ENCODE measurements around the gene EIF4E2. TPM values are rescaled to one million over a fixed set of nuclear protein-coding genes. Genes with fewer than 3 reads are reported as not detected.
A peak's percentile ranks its signal among the peaks of the same experiment; 100 is the strongest.
"Not testable (repeated sequence)": the region's sequence is repeated elsewhere in the genome, so short reads cannot be mapped to it uniquely, and the experiment has no call there.

EIF4E2 gene
- total RNA-seq, 1 donor from 2014 or later: 112 TPM

DNA sequence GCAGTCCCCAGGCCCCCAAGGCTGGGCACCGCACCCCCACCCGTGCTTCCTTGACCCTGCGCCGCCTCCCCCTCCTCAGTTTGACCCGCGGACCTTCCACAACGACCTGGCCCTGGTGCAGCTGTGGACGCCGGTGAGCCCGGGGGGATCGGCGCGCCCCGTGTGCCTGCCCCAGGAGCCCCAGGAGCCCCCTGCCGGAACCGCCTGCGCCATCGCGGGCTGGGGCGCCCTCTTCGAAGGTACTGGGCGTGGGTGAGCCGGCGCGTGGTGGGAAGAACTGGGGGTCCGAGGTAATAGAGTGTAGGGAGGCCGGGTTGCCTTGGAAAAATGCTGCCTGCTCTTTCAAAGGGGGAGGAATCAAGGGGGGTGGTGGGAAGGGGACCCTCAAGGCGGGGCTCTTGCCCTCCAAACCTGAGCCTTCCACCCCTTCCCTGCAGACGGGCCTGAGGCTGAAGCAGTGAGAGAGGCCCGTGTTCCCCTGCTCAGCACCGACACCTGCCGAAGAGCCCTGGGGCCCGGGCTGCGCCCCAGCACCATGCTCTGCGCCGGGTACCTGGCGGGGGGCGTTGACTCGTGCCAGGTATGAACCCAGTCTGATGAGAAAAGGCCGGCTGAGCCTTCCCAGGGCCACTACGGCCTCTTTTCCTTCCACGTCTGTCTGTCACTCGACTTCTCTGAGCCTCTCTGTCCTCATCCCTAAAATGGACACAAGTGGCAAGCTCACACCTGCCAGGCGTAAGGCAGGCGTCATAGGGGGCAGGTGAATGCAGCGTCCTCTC lies 27.7 kb upstream of the EIF4E2 start:
- no peak for DNase-seq

GRCh38 chr2:232523402-232523681 lies 27.1 kb upstream of the EIF4E2 start:
- DNase-seq: no peak

GRCh38 chr2:232523682-232524597 lies 26.5 kb upstream of the EIF4E2 start:
- peak; percentile 44 for DNase-seq

DNA sequence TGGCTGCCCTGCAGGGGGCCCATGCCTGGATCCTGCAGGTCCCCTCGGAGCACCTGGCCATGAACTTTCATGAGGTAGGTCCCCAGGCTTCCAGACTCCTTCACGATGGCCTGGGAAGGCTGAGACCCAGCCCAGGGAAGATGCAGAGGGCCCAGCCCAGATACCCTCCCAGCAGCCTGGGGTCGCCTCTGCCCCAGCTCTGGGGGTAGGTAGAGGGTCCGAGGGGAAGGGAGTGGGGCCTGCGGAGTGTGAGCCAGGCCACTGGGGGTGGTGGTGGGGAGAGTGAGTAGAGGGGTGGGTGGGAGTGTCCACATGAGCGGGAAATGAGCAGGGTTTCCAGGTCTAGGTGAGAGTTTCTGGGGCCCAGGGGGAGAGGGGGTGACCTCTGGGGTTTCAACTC lies 25.7 kb upstream of the EIF4E2 start:
- no peak for DNase-seq

DNA sequence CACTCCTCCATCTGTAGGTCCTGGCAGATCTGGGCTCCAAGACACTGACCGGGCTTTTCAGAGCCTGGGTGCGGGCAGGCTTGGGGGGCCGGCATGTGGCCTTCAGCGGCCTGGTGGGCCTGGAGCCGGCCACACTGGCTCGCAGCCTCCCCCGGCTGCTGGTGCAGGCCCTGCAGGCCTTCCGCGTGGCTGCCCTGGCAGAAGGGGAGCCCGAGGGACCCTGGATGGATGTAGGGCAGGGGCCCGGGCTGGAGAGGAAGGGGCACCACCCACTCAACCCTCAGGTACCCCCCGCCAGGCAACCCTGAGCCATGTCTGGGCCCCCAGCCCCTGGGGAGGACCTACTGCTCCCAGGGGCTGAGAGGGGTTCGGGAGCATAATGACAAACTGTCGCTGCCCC lies 25.3 kb upstream of the EIF4E2 start:
- DNase-seq: no peak

DNA sequence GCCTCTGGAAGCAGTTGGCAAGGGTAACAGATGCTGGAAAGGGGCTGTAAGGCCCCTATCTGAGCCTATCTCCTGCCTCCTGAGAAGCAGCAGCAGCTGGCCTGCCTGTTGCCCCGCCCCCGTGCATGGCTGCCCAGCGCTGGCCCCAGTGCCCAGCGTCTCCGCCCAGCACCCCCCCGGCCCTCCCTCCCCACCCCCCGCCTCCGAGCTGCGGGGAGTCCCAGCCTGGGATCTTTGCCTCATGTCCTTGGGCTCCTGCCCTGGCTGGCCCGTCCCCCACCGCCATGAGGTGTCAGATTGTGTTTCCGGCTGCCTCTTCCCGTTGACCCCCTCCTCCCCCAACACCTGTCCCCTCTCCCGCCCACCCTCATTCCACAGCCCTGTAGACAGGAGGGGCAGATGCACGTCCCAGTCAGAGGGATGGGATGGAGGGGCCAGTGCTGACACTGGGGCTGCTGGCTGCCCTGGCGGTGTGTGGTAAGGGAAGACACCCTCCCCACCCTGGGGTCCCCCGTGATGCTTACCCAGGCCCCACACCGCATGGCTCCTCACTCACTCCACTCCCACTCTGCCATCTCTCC lies 24.6 kb upstream of the EIF4E2 start, which contains the start of gene CHRND:
Gene CHRND (plus strand): TSS at position 370 of the 581 bp plus-strand sequence. CDS start 56 bp downstream, at position 426.
- DNase-seq: no peak

DNA sequence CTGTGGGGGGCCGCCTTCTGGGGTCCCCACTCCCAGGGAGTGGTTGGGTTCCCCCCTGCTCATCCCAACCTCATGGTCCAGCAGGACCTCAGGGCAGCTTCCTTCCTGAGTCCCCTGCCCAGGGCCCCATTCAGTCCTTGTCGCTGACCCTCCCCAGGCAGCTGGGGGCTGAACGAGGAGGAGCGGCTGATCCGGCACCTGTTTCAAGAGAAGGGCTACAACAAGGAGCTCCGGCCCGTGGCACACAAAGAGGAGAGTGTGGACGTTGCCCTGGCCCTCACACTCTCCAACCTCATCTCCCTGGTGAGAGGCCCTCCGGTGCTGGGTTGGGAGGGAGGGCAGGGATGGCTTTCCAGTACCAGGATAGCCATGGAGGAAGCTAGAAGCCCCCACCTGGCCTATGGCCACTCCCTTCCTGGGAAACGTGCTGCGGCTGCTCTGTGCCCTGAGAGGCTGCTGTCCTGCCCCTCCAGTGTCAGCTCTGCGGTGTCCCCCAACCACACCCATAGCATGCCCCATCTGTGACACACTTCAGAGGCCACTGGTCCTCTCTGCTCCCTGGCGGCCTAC lies 24.0 kb upstream of the EIF4E2 start:
- no peak for DNase-seq

DNA sequence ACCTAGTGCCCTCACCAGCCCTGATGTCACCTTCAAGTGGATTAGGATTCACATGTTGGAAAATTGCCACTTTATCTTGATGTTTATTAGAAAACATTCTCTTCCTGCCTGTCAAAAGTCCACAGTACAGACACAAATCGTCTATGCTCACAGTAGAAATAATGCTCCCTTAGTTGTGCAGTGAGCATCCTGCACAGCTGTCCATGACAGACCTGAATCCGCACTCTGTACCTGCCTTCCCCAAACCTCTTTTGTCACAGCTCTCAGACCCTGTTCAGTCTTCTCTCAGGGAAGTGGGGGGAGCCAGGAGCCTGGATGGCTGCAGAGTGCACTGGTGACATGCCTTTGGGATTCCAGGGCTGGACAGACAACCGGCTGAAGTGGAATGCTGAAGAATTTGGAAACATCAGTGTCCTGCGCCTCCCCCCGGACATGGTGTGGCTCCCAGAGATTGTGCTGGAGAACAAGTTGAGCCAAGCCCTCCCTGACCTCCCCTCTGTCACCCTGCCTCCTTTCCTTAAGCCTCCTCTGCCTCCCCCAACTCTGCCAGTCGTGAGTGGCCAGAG lies 22.5 kb upstream of the EIF4E2 start:
- no peak for DNase-seq

GRCh38 chr2:232528746-232529460 lies 21.6 kb upstream of the EIF4E2 start:
- no peak for DNase-seq

- no peak for DNase-seq
Observed at GRCh38 chr2:232529806-232530547, 20.5 kb upstream of the EIF4E2 start.

DNA sequence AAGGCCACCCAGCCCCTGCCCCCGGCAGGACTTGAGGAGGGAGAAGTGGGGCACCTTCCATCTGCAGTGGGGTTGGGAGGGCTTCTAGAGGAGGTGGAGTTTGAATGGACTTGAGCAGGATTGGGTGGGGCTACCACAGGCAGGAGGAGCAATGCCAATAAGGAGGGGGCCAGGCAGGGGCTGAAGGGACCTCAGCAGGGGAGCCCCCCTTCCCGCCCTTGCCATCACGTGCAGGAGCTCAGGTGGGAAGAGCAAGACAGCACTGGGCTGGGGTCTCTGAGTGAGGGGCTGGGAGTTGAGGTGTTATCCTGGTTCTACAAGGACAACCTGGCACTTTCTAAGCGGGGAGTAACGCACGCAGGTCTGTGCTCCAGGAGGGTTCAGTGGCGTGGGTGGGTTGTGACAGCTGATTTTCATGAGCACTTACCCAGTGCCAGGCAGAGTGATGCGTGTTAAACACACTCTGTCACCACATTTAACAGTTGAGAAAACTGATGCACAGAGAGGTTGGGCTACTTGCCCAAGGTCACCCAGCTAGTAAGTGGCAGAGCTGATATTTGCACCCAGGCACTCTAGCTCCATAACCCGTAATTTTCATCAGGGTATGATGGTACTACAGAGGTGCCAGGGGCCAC lies 19.7 kb upstream of the EIF4E2 start:
- no peak for DNase-seq

- DNase-seq: no peak
Observed at GRCh38 chr2:232532419-232532818, 18.1 kb upstream of the EIF4E2 start.

GRCh38 chr2:232532821-232533220 lies 17.7 kb upstream of the EIF4E2 start:
- DNase-seq: not testable (repeated sequence)

DNA sequence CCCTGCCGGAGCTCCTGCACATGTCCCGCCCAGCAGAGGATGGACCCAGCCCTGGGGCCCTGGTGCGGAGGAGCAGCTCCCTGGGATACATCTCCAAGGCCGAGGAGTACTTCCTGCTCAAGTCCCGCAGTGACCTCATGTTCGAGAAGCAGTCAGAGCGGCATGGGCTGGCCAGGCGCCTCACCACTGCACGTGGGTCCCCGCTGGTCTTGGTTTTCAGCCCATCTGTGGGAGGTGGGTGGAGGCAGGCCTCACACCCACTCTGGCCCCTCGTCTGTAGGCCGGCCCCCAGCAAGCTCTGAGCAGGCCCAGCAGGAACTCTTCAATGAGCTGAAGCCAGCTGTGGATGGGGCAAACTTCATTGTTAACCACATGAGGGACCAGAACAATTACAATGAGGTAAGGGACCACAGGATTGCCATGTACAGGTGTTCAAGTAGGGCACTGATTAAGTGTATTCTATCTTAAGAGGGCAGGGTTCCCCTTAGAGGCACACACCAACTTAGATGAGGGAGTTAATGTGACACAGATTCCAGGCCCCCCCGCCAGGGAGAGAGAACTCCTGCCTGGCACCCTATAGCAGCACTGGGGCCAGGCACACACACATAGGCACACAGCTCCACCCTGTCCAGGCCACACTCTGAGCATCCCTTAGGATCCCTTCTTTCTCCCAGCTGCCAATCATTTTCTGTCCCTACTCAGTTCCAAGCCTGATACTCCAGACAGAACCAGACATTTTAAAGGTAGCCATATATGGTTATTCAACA lies 16.4 kb upstream of the EIF4E2 start:
- DNase-seq: no peak

- no peak for DNase-seq
Observed at GRCh38 chr2:232534940-232535651, 15.4 kb upstream of the EIF4E2 start.

DNA sequence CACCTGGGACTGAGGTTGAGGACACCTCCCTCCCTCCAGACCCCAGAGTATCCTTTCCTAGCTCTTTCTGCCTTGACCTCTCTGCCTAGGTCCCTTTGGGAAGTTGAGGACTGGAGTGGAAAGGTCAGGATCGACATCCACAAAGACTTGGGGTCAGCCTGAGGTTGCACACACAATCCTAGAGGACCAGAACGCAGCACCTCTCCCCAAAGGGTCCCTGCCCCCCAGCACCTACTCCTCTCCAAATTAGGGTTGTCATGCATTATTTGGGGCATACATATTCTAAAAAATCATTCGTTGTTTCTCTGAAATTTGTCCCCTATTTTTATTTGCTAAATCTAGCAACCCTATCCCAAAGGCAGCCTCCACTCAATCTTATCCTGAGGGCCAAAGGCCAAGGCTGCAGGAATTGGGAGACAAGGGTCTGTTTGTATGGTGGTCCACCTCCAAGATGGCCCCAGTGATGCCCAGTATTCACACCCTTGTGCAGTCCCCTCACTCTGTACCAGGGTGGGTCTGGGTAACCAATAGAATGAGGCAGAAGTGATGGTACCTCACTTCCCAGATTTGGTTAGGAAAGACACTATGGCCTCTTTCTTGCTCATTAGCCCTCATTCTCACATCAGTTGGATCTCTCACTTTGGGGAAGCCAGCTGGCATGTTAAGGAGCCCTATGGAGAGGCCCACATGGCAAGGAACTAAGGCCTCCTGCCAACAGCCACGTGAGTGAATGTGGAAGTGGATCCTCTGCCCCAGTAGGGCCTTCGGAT lies 14.5 kb upstream of the EIF4E2 start:
- DNase-seq: no peak

DNA sequence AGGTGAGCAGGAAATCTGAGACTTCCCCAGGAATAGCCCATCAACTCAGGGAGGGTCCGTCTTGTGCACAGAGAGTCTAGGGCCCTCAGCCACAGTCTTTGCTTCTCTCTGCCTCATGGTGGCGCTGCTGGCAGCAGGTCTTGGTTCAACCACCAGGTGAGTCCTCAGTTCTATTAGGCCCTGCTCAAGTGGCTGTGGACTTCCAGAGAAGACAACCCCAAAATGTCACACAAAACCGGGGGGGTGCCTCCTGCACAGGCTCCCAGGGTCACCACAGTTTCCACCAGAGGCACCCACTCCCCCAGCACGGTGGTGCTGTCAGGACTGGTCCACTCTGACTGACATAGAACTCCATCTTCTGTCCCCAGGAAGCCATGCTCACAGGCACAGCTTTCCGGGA lies 13.4 kb upstream of the EIF4E2 start:
- DNase-seq: peak; percentile 23

DNA sequence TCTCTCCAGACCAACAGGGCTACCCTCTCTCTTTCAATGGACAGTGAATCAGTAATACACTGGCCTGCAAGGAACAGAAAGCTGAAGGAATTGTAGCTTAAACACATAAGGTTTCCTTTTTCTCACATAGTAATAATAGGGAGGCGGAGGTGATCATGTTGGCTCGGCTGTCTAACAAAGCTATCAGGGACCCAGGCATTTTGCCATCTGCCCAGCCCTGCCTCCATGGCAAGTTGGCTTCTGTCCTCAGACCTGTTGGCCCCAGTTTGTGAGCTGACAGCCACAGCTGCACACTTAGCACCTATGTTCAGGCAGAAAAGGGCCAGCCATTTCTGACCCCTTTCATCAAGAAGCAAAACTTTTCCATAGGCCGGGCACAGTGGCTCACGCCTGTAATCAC lies 13.0 kb upstream of the EIF4E2 start:
- no peak for DNase-seq

- DNase-seq: no peak
Observed at GRCh38 chr2:232538671-232539070, 11.8 kb upstream of the EIF4E2 start.

Measured in dermis blood vessel endothelial cell (primary cell).